Pancreas (tissue), 10 donors: ENCODE data around the gene USP1. TPM values are rescaled to one million over a fixed set of nuclear protein-coding genes. Genes with fewer than 3 reads are reported as not detected.

Source experiments
- ATAC-seq, 4 donors: fragments of 200-7000 bp; cut with Tn5 transposase; one replicate each; pipeline versions ENCODE4 v1.8.0 to v1.9.1; 2020; ENCODE audit warnings: mild to moderate bottlenecking in 4 of 4, moderate library complexity in 4 of 4
- DNase-seq, 6 donors: peaks; one replicate each; pipeline ENCODE4 v3.0.0-alpha.2; 2020
- FAIRE-seq: peaks from 2 replicates; lab custom pipeline; 2012; peaks lifted over from hg19 to GRCh38; lab: Jason Lieb, UNC
- H3K27ac ChIP-seq, 4 donors: fragments of 200-600 bp; sonication (generic); 1 replicate in 3 of 4; 2 replicates in 1 of 4; pipeline versions ENCODE4 v1.5.0 to v1.8.0; 2020
- H3K27me3 ChIP-seq, 4 donors: fragments of 200-600 bp; one replicate each; pipeline ENCODE4 v1.8.0; 2021
- H3K36me3 ChIP-seq, 3 donors: fragments of 200-600 bp; sonication (generic) in 1 of 3; one replicate each; pipeline versions ENCODE4 v1.5.0 to v1.8.0; 2020 to 2021
- H3K4me1 ChIP-seq, 3 donors: fragments of 200-600 bp; one replicate each; pipeline ENCODE4 v1.8.0; 2021
- H3K4me3 ChIP-seq, 4 donors: fragments of 200-600 bp; sonication (generic) in 2 of 4; one replicate each; pipeline versions ENCODE4 v1.5.0 to v1.8.0; 2020 to 2021
- H3K9me3 ChIP-seq, 4 donors: fragments of 200-600 bp; one replicate each; pipeline ENCODE4 v1.8.0; 2021
- WGBS, 2 donors: extraction: QIAGEN DNeasy Blood & Tissue Kit; methylation state at CpG; one replicate each; pipeline ENCODE4 v1.1.7; 2013; 5-methylcytosine and 5-hydroxymethylcytosine counted together
- intact Hi-C, 3 donors: fragments of 100-400 bp; cut with DNase I; formaldehyde crosslinking; loops; one replicate each; pipeline versions ENCODE4 v1.11.1 to v1.14.2; 2022
- polyA plus RNA-seq, 2 donors: library from polyadenylated mRNA; stranded (reverse); fragments of 200-250 nt; gene quantifications; one replicate each; pipeline ENCODE4 v1.2.3, GENCODE V29; 2013
- total RNA-seq, 6 donors: library from RNA; stranded (reverse); fragmentation: NEBNext Ultra II Directional in 4 of 6; extraction: Animal tissue kit (Norgen Biotek cat#: 25700) in 4 of 6; gene quantifications; one replicate each; pipeline versions ENCODE4 v1.2.1 to v1.2.4, GENCODE V29; 2021 to 2023
- TF ChIP-seq, protein P1 (sequence below), 4 donors: fragments of 200-600 bp; sonication (generic) in 3 of 4; IDR thresholded peaks; one replicate each; pipeline versions ENCODE4 v1.5.0 to v1.8.0; 2021; ENCODE audit warnings: antibody characterized with exemption in 4 of 4
- donor health status: healthy with polysubstance abuse.
- donor health status: DM: no; HTN: no; CAD: no; lungs with moderate emphysema.
- donor health status: DM: no; HTN: no; CAD: no.
- donor health status: control.
- donor health status: control.
- donor health status: Bipolar disorder and iron deficiency.
- donor health status: DM: yes; HTN: yes; CAD: no.
- donor health status: DM: no; HTN: no; CAD: no.
- donor health status: DM: no; HTN: no; CAD: no.
- donor health status: DM: yes; HTN: yes; CAD: no.

USP1 gene
- total and polyA plus RNA-seq, 8 donors: 3.6 to 12.8 (median 10.3) TPM

- H3K9me3 ChIP-seq: no peaks in the 10 kb centered on the region
- no peaks in the 10 kb centered on the region for H3K36me3 ChIP-seq
- DNase-seq (no peak), FAIRE-seq (no peak), ATAC-seq (no peak)
- H3K27ac ChIP-seq: no peak overlapping the region
- 90 to 93% methylated on average over 14 of the region's 14 CpGs for WGBS, 2 donors
- no peaks in the 10 kb centered on the region for H3K27me3 ChIP-seq
- intact Hi-C loops: no loop called here
- H3K4me1 ChIP-seq: no peaks in the 10 kb centered on the region
- H3K4me3 ChIP-seq: no peak overlapping the region
- TF ChIP-seq, protein P1, sequence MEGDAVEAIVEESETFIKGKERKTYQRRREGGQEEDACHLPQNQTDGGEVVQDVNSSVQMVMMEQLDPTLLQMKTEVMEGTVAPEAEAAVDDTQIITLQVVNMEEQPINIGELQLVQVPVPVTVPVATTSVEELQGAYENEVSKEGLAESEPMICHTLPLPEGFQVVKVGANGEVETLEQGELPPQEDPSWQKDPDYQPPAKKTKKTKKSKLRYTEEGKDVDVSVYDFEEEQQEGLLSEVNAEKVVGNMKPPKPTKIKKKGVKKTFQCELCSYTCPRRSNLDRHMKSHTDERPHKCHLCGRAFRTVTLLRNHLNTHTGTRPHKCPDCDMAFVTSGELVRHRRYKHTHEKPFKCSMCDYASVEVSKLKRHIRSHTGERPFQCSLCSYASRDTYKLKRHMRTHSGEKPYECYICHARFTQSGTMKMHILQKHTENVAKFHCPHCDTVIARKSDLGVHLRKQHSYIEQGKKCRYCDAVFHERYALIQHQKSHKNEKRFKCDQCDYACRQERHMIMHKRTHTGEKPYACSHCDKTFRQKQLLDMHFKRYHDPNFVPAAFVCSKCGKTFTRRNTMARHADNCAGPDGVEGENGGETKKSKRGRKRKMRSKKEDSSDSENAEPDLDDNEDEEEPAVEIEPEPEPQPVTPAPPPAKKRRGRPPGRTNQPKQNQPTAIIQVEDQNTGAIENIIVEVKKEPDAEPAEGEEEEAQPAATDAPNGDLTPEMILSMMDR (IDR thresholded peaks at IDR 0.05): no peak
Measured at GRCh38 chr1:62423580-62424242, 13.1 kb upstream of the USP1 start.

GRCh38 chr1:62424411-62424810 is 12.4 kb upstream of the USP1 start:
- WGBS, 2 donors: 75 to 80% methylated on average over 4 of the region's 4 CpGs
- Histone ChIP-seq H3K36me3 (no peaks in the 10 kb centered on the region), H3K27ac (no peak overlapping the region), H3K27me3 (no peaks in the 10 kb centered on the region), H3K4me3 (no peak overlapping the region), H3K9me3 (no peaks in the 10 kb centered on the region), H3K4me1 (no peaks in the 10 kb centered on the region)
- TF ChIP-seq, protein P1 (IDR thresholded peaks at IDR 0.05): no peak
- DNase-seq (no peak), FAIRE-seq (no peak), ATAC-seq (no peak)
- intact Hi-C loops: no loop called here

DNA sequence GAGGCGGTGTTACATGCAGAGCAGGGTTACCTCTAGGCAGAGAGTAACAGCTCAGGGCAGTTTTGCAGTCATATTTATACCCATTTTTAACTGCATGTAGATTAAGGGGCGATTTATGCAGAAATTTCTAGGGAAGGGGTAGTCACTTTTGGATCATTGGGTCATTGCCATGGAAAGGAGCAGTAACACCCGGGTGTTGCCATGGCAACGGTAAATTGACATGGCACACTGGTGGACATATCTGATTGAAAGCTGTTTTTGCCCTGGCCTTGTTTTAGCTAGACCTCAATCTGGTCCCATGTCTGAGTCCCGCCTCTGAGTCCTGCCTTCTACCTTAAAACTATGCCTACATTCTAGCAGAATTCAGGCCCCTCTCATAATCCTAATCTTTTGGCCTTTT is 11.8 kb upstream of the USP1 start:
- no peak for FAIRE-seq
- Histone ChIP-seq H3K4me3 (no peak overlapping the region), H3K9me3 (no peaks in the 10 kb centered on the region), H3K4me1 (no peaks in the 10 kb centered on the region), H3K27me3 (no peaks in the 10 kb centered on the region), H3K27ac (no peak overlapping the region), H3K36me3 (no peaks in the 10 kb centered on the region)
- 71 to 75% methylated on average over 5 of the region's 5 CpGs for WGBS, 2 donors
- TF ChIP-seq, protein P1 (IDR thresholded peaks at IDR 0.05): no peak
- no peak for ATAC-seq
- intact Hi-C loops: no loop called here
- DNase-seq: no peak

DNA sequence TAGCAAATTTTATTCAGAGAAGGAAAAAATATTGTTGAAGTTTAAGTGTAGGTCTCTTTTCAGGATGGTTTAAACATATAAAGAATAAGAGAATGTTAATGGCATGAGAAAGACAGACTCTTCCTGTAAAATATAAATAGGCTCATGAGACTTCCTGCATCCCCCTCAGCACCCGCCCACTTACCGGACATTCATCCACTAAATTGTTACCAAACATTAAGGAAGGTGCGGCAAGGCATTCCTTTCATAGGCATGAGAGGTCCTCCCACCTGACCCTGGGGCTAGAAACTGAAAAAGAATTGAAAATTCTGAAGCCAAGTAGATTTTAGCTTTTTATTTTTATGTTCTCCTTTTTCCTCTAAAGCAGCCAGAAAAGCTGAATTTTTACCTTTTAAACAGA is 10.6 kb upstream of the USP1 start:
- intact Hi-C loops: no loop called here
- WGBS, 2 donors: 46 to 76% methylated on average over 3 of the region's 3 CpGs
- TF ChIP-seq, protein P1 (IDR thresholded peaks at IDR 0.05): no peak
- ATAC-seq (no peak), DNase-seq (no peak), FAIRE-seq (no peak)
- H3K4me3 ChIP-seq: no peak overlapping the region
- no peaks in the 10 kb centered on the region for H3K36me3 ChIP-seq
- no peak overlapping the region for H3K27ac ChIP-seq
- no peaks in the 10 kb centered on the region for H3K4me1 ChIP-seq
- no peaks in the 10 kb centered on the region for H3K27me3 ChIP-seq
- H3K9me3 ChIP-seq: no peaks in the 10 kb centered on the region

- H3K9me3 ChIP-seq: no peaks in the 10 kb centered on the region
- no peak overlapping the region for H3K27ac ChIP-seq
- DNase-seq: no peak
- intact Hi-C loops: no loop called here
- no peak for FAIRE-seq
- no peaks in the 10 kb centered on the region for H3K27me3 ChIP-seq
- no peaks in the 10 kb centered on the region for H3K4me1 ChIP-seq
- WGBS, 2 donors: 74 to 79% methylated on average over 1 of the region's 1 CpG
- ATAC-seq: no peak
- H3K36me3 ChIP-seq: no peaks in the 10 kb centered on the region
- TF ChIP-seq, protein P1 (IDR thresholded peaks at IDR 0.05): no peak
- no peak overlapping the region for H3K4me3 ChIP-seq
Measured at GRCh38 chr1:62426794-62427193, 10.1 kb upstream of the USP1 start.
